ENCODE results near the gene GCAT. TPM values are rescaled to one million over a fixed set of nuclear protein-coding genes. Genes with fewer than 3 reads are reported as not detected.

Gene GCAT
- total RNA-seq, 1 donor from 2014 or later: 29.1 TPM

- TF ChIP-seq CTCF (conservative IDR thresholded peaks at IDR 0.05; ENCODE audit: low read depth, low read length): no peak
- DNase-seq (ENCODE audit: low read depth): no peak
- H3K4me3 ChIP-seq (ENCODE audit: low read depth, low read length): no peak overlapping the region
Observed at GRCh38 chr22:37855462-37855861, 47.7 kb downstream of the GCAT start.

GRCh38 chr22:37860796-37861421, 53.2 kb downstream of the GCAT start:
- TF ChIP-seq CTCF (conservative IDR thresholded peaks at IDR 0.05; ENCODE audit: low read depth, low read length): no peak
- no peak overlapping the region for H3K4me3 ChIP-seq (ENCODE audit: low read depth, low read length)
- no peak for DNase-seq (ENCODE audit: low read depth)

GRCh38 chr22:37862570-37863325, 55.0 kb downstream of the GCAT start:
- TF ChIP-seq CTCF (conservative IDR thresholded peaks at IDR 0.05; ENCODE audit: low read depth, low read length): no peak
- H3K4me3 ChIP-seq (ENCODE audit: low read depth, low read length): no peak overlapping the region
- no peak for DNase-seq (ENCODE audit: low read depth)

- H3K4me3 ChIP-seq (ENCODE audit: low read depth, low read length): no peak overlapping the region
- DNase-seq (ENCODE audit: low read depth): no peak
- no peak for TF ChIP-seq CTCF (conservative IDR thresholded peaks at IDR 0.05; ENCODE audit: low read depth, low read length)
Observed at GRCh38 chr22:37865510-37865909, 57.8 kb downstream of the GCAT start.

Other genes starting within 250 kb of the GCAT start
- 102 and 110 TPM in 2 replicates for gene CDC42EP1, start 247.5 kb upstream of the GCAT start, total RNA-seq
- not detected in 2 replicates for gene LGALS2, start 227.8 kb upstream of the GCAT start, total RNA-seq
- gene GGA1, start 199.1 kb upstream of the GCAT start, total RNA-seq: 43.8 and 49.6 TPM in 2 replicates
- gene SH3BP1, start 168.3 kb upstream of the GCAT start, total RNA-seq: 15.1 and 25.0 TPM in 2 replicates
- 21.0 and 42.3 TPM in 2 replicates for gene PDXP, start 149.2 kb upstream of the GCAT start, total RNA-seq
- 1,711 and 1,833 TPM in 2 replicates for gene LGALS1, start 132.3 kb upstream of the GCAT start, total RNA-seq
- gene NOL12, start 121.6 kb upstream of the GCAT start, total RNA-seq: 18.2 and 47.9 TPM in 2 replicates
- gene TRIOBP, start 110.9 kb upstream of the GCAT start, total RNA-seq: 75.1 and 82.2 TPM in 2 replicates
- not detected in 2 replicates for gene GALR3, start 15.4 kb downstream of the GCAT start, total RNA-seq
- gene ANKRD54, start 36.4 kb downstream of the GCAT start, total RNA-seq: 38.6 and 41.9 TPM in 2 replicates
- 333 and 418 TPM in 2 replicates for gene EIF3L, start 41.5 kb downstream of the GCAT start, total RNA-seq
- 74.8 and 79.2 TPM in 2 replicates for gene MICALL1, start 98.4 kb downstream of the GCAT start, total RNA-seq
- gene C22orf23, start 145.7 kb downstream of the GCAT start, total RNA-seq: not detected in 2 replicates
- 136 and 147 TPM in 2 replicates for gene POLR2F, start 145.8 kb downstream of the GCAT start, total RNA-seq
- gene SOX10, start 176.6 kb downstream of the GCAT start, total RNA-seq: not detected in 2 replicates
- 38.7 and 55.5 TPM in 2 replicates for gene PICK1, start 249.5 kb downstream of the GCAT start, total RNA-seq